Right forelimb (tissue), 1 donor: ENCODE data around the gene APCDD1L.

Experiments
- DNase-seq: peaks from one replicate; pipeline ENCODE4 v3.0.0-alpha.2; 2018

Gene APCDD1L

DNA sequence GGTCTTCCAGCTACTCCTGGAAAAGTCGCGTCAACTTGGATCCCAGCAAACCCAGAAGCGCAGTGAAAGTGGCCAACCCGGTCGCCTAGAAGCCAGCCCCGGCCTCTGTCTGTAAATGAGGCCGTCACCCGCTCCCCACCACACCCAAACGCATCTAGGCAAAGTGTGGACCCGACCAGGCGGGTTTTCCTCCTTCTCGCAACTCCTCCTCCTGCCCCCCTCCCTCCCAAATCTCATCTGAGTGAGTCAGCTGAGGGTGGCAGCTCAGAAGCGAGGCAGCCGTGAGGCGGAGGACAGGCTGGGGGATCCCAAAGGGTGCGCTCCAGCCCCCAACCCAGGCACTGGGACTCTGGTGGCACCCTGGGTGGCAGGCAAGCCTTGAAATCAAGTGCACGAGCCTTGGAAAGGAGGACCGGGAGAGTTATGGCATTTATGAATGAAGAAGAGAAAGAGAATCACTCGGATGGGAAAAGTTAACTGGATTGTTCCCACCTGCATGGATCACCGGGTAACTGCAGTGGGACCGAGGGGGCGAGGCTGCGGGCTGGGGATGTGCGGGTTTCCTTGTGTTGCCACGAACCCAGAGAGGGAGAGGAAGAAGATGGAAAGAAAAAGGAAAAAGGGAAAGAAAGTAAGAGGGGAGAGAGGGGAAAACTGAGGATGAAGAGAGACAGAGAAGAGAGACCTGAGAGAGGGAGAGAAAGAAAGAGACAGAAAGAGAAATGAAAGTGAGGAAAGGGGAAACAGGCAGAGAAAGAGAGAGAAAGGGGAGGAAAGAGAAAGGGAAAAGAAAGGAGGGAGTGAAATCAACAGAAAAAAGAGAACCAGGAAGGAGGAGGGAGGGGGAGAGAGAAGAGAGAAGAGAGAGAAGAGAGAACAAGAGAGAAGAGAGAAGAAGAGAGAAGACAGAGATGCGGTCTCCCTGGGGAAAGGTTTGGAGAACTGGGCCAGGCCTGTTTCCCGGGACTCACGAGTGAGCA is at the start of gene APCDD1L:
Gene APCDD1L (minus strand): TSS at position 167 of the 980 bp plus-strand sequence. CDS start 692 bp downstream, outside the sequence.
- peak; percentile 66 for DNase-seq

DNA sequence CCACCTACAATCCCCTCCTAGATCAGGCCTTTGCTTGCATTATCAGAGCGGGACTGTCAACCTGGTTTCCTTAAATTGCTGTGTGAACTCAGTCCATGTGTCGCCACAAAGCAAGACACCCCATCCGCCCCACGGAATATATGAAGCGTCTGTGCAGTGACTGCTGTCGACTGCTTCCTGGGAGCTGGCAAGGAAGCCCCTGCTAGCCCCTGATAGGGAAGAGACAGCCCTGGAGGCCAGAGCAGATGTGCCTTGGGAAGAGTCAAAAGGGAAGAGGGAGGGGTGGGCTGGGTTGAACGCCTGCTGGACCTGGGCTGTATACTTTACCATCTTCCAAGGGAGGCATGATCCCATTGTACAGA is 44.1 kb upstream of the APCDD1L start:
- DNase-seq = no peak

DNA sequence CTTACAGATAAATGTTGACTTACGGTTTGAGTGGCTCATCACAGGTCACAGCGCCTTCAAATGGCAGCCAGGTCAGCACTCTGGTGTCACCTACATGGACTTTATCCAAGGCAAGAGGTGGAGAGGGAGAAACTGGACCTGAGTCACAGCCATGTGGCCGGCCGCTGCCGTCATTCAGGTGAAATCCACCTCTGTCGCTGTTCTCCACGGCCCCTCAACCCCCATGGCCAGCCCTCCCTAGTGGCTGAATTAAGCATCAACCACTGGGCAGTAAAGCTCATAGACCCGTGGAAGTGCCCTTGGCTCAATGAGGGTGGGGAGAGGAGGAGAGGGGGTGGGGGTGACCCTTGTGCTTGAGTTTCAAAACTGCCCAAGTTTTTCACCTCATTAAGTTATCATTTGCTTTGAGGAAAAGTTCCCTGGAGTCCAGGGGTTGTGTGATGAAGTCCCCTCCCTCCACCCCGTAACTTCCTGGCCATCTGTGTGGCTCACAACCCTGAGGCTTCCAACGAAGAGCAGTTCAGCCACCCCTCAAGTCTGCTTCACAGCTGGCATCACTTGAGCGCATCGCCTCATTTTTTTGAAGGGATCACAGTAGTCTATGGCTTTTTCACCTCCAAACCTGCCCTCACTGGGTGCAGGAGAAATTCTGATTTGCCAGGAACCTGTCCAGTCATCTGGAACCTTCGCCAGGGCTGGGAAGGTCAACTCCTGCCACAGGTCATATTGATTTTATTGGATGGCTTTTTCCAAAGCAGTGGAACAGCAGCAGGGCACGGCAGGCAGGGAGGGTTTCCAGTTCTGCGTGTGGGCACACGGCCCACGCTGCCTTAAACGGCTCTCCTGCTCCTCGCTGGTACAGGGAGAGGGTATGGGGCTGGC is 43.5 kb upstream of the APCDD1L start:
- no peak for DNase-seq

DNA sequence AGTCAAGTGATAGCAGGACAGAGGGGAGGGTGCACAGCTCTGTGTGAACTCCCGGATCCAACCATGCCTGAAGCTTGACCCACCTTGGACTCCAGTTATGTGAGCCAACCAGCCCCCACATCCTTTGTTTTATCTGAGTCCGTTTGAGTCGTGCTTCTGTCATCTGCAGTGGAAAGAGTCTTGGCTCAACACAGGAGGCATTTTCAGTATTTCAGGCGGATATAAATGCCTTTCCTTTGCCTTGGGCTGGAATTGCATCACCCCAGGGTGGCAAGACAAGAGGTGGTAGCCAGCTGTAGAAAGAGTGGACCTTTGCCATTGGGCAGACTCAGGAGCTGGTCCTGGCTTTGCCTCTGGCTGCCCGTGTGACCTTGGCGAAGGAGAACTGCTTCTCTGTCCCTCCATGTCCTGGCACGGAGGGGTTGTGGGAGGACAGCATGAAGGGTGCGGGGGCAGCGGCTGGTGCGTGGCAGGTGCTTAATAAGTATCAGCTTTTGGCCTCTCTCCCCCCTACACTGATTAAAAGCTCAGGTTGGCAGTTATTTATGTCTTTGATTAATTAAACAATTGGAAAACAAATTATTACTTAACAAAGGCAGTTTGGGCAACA is 42.6 kb upstream of the APCDD1L start:
- no peak for DNase-seq

DNA sequence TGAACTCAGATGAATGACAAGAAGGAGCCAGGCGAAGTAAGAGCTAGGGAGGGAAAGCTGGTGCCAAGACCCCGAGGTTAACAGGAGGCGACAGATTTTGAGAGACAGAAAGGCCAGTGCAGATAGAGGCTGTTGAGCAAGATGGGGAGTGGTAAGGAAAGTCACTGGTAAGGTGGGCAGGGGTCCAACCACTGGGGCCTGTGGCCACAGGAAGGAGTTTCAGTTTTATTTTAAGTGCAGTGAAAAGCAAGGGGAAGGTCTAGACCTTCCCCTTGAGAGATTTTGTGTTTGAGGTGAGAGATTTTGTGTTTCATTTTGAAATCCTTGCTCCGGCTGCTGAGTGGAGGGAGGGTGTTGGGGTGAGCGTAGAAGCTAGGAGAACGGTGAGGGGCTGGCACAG is 41.8 kb upstream of the APCDD1L start:
- no peak for DNase-seq

DNA sequence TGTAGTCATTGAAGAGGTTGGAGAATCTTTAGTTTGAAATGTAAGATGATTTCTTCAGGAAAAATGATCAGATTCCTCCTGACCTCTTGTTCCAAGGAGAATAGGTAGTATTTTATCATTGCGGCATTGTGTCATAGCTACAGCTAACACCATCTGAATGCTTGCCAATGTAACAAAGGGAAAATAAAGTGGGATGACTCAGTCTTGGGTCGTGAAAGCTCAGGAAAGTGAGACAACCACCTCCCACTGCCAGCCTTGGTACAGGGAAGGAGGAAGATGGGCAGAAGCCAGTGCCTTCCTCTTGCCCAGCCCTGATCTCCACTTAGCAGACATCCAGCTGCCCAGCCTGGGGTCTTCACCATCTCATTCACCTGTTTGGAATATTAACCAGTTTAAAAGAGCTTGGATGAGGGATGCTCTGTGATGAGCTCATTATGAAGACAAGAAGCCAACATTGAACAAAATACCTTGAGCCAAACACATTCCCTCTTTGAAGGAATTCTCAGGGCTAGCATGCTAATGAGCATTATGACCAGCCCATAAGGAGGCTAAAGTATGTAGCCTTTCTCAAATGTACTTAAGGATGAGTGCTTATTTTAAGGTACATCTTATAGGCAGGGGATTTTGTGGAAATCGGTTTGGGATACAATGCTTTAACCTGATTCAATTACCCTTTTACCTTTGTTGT is 40.0 kb upstream of the APCDD1L start:
- no peak for DNase-seq

DNA sequence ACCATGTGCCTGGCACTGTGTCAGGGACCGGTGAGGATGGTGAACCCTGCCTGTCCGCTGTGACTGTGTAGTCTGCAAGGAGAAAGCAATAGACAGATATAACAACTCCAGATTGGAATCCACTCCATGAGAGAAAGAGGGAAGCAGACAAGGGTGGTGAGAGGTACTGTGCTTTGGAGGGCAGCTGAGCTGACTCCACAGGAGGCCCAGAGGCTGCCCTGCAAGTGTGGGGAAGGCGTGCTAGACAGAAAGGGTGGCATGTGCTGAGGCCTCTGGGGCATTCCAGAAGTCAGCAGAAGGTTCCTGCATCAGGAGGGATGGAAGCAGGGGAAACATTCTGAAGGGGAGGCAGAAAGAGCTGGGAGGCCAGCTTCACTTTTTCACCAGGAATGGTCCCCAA is 39.3 kb upstream of the APCDD1L start:
- no peak for DNase-seq

DNA sequence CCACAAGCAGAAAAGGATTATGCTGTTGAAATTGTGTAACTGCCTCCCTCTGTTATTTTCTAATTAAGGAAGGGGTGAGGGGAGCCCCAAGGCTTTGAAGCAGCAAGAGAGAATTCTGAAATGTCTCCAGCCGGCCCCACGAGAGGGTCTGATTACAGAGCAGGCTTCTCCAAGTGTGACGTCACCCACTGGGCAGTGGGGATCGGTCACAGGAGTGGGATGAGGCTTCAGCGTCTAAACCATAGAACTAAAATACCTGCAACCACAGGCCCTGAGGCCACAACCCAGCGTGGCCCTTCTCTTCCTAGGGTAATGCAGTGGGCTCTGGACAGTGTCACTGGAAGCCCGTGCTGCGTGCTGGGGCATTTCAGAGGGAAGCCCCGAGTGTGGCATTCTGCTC is 38.6 kb upstream of the APCDD1L start:
- DNase-seq = peak; percentile 81

DNA sequence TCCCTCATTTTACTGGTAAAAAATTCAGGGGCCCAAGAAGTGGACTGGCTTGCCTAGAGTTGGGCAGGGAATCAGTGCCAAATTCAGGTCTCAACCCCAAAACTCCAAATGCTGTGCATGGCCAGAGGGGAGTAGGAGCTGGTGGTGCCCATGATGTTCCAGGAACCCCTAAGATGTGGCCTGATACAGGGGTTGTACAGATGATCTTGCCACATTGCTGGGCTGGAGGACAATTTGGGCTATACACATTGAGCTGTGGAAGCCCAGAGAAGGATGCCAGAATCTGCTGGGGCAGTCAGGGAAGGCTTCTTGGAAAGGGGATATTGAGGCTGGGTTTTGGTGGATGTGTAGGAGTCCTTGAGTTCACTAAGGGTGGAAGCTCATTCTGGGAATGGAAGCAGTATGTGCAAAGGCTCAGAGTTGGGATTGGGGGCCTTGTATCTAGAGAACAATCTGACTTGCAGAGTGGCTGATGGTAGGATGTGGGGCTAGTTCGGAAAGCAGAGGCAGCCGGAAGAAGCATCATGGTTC is 38.0 kb upstream of the APCDD1L start:
- DNase-seq = no peak

DNA sequence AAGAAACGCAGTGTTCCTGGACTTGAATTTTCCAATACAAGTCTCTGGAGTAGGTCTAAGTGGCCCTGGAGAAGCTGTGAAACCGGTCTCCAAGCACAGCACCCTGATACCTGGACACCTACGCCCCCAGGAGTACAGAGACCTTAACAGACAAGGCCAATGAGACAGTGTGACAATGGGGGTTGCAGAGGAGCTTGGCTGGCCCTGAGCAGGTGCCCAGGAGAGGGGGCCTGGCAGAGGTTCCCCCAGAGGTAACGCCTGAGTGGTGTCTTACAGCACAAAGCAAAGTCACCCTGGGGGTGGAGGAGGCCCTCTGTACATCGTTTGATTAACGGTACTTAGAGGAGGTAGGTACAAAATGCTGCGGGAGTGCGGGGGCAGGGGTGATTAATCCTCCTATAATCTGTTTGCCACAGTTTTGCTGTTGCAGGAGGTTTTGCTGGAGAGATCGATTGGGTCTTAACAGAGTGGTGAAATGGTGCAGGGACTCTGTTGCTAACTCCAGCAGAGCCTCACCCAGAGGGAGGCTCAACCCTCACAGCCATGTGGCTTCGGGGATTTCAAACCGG is 37.3 kb upstream of the APCDD1L start:
- no peak for DNase-seq

DNA sequence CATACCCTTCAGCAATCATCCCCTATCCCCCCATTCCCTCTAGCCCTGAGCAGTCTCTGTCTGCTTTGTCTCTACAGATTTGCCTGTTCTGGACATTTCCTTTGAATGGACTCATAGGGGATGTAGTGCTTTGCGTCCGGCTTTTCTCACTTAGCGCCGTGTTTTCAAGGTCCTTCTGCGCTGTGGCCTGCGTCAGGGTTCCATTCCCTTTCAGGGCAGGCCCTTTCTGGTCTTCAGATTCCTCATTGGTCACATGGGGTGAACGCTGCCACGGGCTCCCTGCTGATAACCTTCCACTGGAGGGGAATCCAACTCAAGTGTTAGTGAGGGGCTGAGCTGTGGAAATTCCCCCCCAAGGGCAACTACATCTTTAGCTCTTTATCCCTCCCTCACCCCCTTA is 36.4 kb upstream of the APCDD1L start:
- no peak for DNase-seq

DNA sequence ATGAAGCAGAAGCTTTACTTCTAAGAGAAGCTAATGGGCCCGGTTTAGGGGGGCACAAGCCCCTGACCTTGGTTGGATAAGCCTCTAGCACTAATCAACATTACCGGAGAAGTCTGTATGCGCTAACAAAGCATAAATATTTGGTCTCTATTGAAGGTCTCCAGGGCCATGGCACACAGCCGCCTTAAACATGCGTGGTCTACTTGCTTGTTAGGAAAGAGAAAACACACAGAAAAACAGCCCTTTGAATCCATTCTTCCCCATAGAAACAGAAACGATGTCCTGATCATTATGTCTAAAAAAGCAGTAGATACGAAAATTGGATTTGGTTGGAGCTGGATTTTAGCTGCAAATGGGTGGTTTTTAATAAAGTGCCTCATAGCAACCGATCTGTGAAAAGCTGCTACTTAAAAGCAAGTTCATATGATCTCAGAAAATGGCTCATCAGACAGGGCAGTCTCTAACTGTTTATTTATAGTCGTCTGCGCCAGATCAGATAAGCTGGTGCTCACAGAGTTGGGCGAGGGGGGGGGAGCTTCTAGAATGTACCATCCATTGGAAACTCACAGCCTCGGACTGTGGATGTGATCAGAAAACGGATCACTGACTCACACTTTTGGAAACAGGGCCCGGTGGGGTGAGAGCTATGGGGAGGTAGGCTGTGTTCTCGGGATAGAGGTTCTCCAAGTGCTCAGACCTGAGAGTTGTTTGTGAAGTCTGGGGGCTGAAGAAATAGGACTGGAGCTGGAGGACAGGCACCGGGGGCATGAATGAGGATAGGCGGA is 35.3 kb upstream of the APCDD1L start:
- no peak for DNase-seq

DNA sequence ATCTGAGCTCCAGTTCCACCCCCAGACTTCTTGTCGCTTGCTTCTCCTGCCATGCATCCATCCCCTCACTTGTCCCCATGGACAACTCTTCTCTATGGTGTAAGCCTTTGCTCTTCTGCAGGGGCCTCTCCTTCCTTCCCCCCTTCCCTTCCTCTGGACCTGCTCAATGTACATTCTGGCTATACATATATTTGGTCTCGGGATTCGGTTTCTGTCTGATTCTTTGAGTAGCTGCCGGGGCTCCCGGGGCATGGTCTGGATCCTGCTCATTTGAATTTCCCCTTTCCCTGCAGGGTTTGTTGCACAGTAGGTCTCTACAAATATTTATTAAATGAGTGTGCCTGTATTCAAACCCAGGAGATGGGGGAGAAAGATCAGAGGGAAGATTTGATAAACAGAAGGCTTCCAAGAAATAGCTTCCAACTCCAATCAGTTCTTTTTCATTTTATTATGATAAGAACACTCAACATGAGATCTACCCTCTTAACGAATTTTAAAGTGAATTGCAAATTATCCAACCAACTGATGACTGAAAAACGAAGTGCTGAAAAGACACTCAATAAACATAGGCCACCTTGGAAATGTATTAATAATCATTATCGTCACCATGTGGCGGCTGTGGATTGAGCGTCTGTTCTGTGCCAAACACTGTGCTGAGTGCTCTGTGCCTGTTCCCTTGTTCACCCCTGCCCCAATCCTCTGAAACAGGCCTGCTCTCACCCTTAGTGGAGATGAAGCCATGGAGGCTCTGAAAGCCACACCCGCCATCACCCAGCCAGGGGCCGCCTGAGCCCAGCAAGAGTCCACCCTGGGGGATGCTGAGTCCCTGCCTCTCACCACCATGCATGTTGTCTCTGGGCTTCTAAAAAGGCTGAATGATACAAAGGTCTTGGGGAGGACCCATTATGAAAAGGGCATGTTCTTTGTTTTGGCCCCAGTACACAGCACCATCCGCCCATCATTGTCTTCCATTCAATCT is 34.3 kb upstream of the APCDD1L start:
- DNase-seq = no peak

DNA sequence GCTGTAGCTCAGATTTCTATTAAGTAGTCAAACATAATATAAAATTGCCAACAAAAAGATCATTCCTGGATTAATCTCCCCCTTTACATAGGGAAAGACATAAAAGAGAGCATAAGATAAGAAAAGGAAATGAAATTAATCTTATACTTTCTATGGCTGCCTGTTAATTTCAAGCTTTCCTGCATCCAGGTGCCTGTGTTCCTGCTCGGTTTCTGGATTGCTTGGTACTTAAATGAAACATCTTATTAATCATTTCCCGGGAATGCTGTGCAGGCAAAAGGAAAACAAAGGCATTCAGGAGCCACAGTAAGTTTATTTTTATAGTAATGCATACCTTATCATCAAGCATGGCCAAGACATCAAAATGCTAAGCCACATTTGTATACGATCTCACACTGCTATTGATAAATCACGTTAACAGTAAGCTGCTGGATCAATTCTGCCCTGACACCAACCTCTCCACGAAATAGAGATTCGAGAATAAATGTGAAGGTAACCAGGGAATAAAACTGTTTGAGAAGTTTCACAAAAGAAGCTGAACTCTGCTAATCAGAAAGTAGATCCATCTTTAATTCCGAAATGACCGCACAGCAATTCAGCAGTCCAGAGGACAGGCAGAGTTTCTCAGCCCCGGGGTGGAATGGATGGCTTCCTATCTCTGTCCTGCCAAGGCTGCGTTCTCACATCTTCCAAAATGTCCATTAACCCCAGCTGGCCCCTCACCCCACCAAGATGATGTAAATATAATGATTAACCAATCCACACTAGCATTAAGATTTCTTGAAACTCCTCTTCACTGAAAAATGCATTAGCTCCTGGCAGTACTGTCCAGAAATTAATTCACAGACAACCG is 32.6 kb upstream of the APCDD1L start:
- DNase-seq = no peak

DNA sequence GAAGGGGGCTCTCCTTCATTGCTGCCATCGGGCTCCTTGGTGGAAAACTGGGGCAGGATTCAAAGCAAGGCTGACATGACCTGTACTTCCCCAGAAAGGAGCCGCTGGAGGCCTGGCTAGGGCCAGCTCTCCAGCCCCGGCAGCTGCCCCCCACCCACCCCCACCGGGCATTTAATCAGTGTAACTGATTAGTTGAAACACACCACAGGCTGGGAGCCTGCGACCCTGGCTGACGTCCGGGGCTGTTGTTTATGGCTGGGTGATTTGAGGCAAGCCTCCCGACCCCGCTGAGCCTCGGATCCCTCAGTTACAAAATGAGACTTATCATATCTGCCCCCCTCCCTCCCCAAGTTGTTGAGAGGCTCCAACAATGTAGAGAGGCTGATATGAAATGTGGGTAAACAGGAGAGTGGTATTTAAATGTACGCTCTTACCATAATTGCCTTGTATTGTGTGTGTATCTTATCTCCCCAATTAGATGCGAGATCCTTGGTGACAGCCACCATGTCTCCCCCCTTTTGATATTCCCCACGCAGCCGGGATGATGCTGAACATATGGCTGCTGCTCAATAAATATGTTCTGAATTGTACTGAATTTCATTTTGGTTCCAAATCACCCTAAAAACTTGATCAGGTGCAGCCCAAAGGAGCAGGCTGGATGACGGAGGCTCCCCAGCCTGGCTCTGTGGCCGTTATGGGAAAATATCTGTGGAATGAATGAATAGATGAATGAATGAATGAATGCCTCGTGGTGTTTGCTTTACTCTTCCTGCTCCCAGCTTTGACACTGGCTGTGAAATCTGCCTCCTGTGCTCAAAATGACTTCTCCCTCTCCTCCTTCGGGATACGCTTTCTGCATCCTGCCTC is 31.8 kb upstream of the APCDD1L start:
- no peak for DNase-seq

DNA sequence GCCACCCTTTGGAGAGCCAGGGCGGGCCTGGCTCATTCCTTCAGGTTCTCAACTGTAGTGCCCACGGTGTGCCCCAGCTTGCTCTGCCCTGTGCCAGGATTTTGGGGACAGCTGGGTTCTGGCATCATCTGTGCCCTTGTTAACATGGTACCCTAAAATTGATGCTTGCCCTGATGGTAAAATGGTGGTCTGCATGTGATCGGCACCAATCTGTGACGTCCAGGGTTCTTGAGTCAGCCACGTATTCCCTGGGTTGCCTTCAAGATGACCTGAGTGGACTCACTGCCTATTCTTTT is 31.2 kb upstream of the APCDD1L start:
- DNase-seq = no peak

DNA sequence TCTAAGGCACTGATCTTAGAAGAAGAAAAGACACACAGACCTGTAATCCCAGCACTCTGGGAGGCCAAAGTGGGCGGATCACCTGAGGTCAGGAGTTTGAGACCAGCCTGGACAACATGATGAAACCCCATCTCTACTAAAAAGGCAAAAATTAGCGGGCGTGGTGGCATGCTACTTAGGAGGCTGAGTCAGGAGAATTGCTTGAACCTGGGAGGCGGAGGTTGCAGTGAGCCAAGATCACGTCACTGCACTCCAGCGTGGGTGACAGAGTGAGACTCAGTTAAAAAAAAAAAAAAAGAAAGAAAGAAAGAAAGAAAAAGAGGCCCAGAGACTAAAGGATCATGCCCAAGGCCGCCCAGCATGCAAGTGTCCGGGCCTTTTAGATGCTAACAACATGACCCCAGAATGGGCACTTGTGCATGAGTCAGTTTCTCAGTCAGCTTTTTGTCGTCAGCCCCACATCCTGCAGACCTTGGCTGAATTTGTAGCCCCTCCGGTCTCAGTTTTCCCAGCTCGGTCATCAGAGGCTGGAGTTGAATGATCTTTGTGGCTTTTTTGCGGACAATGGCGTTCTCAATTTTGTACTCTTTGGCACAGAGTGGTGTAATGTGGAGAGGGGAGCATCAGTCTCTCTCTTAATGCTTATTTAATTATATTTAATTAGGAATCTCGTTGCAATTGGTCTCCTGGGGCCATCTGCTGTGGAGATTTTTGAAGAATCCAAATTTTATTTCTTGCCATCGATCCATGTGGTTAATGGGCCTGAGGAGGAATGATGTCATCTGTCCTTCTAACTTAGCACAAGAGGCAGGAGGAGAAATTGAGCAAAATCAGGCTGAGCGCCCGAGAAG is 30.6 kb upstream of the APCDD1L start:
- DNase-seq = no peak
